ENCODE data around the gene RRAS2. TPM values are rescaled to one million over a fixed set of nuclear protein-coding genes. Genes with fewer than 3 reads are reported as not detected.
A peak's percentile ranks its signal among the peaks of the same experiment; 100 is the strongest.

RRAS2 gene
- total and polyA plus RNA-seq, 2 of the 4 experiments (the other 2 are of a cell fraction) = 85.5 to 106 TPM

GRCh38 chr11:14331476-14332136, 27.4 kb downstream of the RRAS2 start:
- Histone ChIP-seq H4K91ac (ENCODE audit: insufficient read depth, low read depth, low read length) (no peak overlapping the region), H3K9me3 (ENCODE audit: control insufficient read depth, insufficient read depth, low read length) (no peaks in the 10 kb centered on the region; the same call in 1 of the 2 replicates)
- POLR2A ChIA-PET (ENCODE audit: unreplicated experiment) = no interaction called here

More at GRCh38 chr11:14331476-14332136, 27.4 kb downstream of the RRAS2 start:
- no peak overlapping the region for H2AFZ ChIP-seq (replicated peaks; ENCODE audit: low read length, poor library complexity)
- H3K4me2 ChIP-seq (ENCODE audit: low read depth, low read length) = no peak overlapping the region
- H3K18ac ChIP-seq (ENCODE audit: low read depth, low read length) = no peak overlapping the region
- no peak overlapping the region for H4K5ac ChIP-seq (ENCODE audit: low read depth, low read length)
- no peak overlapping the region for H2BK20ac ChIP-seq (ENCODE audit: low read depth, low read length)
- H2BK120ac ChIP-seq (ENCODE audit: low read depth, low read length) = no peak overlapping the region
- H4K8ac ChIP-seq (ENCODE audit: low read depth in 2 of 2, low read length in 2 of 2) = no peak overlapping the region
- intact Hi-C loops (cut with micrococcal nuclease) = no loop called here
- no peak overlapping the region for H3K56ac ChIP-seq (ENCODE audit: extremely low read depth, insufficient read depth, low read length)
- WGBS, 2 experiments (ENCODE audit: extremely low coverage in 2 of 2, insufficient read length in 1 of 2) = no CpG with 5 or more reads among the region's 6 CpGs
- BruUV-seq (replicated peaks) = no TSS peak
- H3K27ac ChIP-seq (ENCODE audit: insufficient read depth, low read length) = no peak overlapping the region
- TF ChIP-seq RFX5 (IDR thresholded peaks at IDR 0.05; ENCODE audit: low read depth, low read length) (peak; percentile 37; the same call in 1 of the 2 replicates), CTCF (conservative IDR thresholded peaks at IDR 0.05; ENCODE audit: low read depth, low read length) (no peak), RCOR1 (IDR thresholded peaks at IDR 0.05; ENCODE audit: insufficient replicate concordance, low read length) (no peak)
- CTCF ChIA-PET = interaction anchor here (0.6 to 1.4 kb wide), 2 partner anchors 78 to 82 kb away, joined by 3 read pairs; no protein-coding TSS in a partner anchor
- H2AK5ac ChIP-seq (ENCODE audit: low read depth, low read length) = no peak overlapping the region
- H3K9ac ChIP-seq (ENCODE audit: low read depth, low read length) = no peak overlapping the region
- no peaks in the 10 kb centered on the region for H3K27me3 ChIP-seq (ENCODE audit: control insufficient read depth, insufficient read depth, low read length)
- no peak overlapping the region for H2AK9ac ChIP-seq (replicated peaks; ENCODE audit: low read depth, low read length, poor library complexity)
- no peak overlapping the region for H3K4me3 ChIP-seq (ENCODE audit: insufficient read depth, low read depth, low read length)
- no peak overlapping the region for H2BK5ac ChIP-seq (ENCODE audit: low read depth, low read length, poor library complexity, severe bottlenecking)
- no peak overlapping the region; the same call in 1 of the 2 replicates for H3K23ac ChIP-seq (ENCODE audit: low read depth, low read length)
- dilution Hi-C loops (cut with HindIII; ENCODE audit: low sequenced_read_pairs, unreplicated experiment) = no loop called here
- peaks cover 5% of the 10 kb centered on the region for H3K4me1 ChIP-seq (ENCODE audit: control insufficient read depth, insufficient read depth, low read length)
- H3K79me1 ChIP-seq (ENCODE audit: low read depth in 1 of 2, low read length in 2 of 2) = peaks cover 10 to 67% of the 10 kb centered on the region in 2 experiments
- no peaks in the 10 kb centered on the region for H3K9me1 ChIP-seq (ENCODE audit: insufficient read depth, low read length)
- H4K20me1 ChIP-seq (ENCODE audit: insufficient read depth, low read length) = peaks cover 50% of the 10 kb centered on the region
- no peak for DNase-seq
- no peak overlapping the region; the same call in 1 of the 2 replicates for H3K4ac ChIP-seq (ENCODE audit: low read depth, low read length)
- ATAC-seq (ENCODE audit: low read depth) = no peak
- H2BK15ac ChIP-seq (ENCODE audit: low read depth, low read length) = no peak overlapping the region
- H3K36me3 ChIP-seq (ENCODE audit: control insufficient read depth, insufficient read depth, low read length) = no peaks in the 10 kb centered on the region
- in situ Hi-C loops (cut with MboI; ENCODE audit: low sequenced_read_pairs) = no loop called here
- H3K14ac ChIP-seq (replicated peaks; ENCODE audit: low read depth, low read length) = no peak overlapping the region
